GM18907 (cell line): Measurements from ENCODE around the gene RAB10.
"Not testable (repeated sequence)": the region's sequence is repeated elsewhere in the genome, so short reads cannot be mapped to it uniquely, and the experiment has no call there.

Experiments used
- ATAC-seq: cut with Tn5 transposase; IDR thresholded peaks from one replicate; pipeline ENCODE4 v1.9.1; 2021; ENCODE audit warnings: mild to moderate bottlenecking, moderate library complexity; ENCODE audit not compliant: unreplicated experiment

RAB10 gene

DNA sequence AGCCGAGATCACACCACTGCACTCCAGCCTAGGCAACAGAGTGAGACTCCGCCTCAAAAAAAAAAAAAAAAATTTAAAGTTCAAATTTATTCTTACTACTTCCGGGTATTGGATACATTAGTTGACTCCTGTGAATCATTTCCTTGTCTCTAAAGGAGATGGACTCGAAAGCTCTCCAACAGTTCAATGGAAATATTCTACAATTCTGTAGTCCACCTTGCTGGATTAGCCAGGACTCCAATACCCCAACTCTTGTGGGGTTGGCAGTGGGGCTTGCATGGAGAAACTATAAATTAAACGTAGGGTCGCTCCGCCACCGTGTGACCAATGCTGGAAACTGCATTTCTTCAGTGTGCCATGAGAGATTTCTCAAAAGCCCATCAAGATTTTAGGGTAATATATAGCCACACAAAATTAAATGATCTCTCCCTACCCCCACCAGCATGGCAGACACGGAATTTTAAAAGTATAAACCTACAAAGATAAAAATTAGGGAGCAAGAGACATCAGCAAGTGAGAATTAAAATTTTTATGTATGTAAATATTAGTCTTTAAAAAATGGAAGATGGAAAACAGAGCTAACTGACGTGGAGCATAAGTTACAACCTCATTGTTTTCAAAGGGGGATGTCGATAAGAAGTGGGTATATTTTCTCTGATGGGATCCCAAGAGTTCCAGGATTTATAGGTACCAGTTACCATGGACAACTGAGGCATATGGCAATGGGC, 111.2 kb downstream of the RAB10 start:
- peak; percentile 44 for ATAC-seq

DNA sequence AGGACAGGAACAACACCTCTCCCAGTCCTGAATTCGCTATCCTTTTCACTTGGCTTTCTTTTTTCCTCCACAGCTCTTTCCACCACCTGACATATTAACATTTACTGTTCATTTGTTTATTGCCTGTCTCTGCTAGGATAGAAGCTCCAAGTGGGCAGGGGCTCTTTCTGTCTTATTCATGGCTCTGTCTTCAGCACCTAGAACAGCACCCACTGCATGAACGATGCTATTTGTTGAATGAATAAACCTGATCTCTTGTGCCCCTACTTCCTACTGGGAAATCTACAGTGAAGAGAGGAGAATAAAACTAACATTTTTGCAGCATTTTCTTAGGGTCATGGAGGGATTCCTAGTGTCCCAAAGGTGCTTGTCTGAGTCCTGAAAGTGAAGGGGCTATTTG, 114.6 kb downstream of the RAB10 start:
- ATAC-seq = no peak

DNA sequence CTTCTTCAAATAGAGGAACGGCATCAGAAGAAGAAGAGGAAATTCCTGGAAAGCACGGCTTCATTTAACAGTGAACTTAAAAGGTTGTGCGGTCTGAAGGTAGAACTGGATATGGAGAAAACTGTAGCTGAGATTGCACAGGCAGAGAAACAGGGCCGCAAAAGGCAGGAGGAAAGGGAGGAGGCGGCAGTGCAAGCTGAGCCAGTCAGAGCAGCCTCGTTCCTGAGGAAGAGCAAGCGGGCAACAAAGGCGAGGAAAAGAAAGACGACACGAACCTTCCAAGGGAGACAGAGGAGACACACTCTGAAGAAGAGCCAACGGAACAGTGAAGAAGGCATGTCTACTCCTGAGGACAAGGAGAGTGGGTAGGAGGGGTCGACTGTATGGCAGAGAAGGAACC, 116.4 kb downstream of the RAB10 start:
- no peak for ATAC-seq

DNA sequence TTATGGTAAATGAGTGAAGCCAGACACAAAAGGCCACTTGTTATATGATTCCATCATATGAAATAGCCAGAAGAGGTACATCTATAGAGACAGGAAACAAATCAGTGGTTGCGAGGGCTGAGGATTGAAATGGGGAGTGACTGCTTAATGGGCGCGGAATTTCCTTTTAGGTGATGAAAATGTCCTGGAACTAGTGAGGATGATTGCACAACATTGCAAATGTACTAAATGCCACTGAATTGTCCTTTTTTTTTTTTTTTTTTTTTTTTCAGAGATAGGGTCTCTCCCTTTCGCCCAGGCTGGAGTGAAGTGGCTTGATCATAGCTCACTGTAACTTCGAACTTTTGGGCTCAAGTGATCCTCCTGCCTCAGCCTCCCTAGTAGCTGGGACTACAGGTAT, 123.7 kb downstream of the RAB10 start:
- ATAC-seq = no peak

DNA sequence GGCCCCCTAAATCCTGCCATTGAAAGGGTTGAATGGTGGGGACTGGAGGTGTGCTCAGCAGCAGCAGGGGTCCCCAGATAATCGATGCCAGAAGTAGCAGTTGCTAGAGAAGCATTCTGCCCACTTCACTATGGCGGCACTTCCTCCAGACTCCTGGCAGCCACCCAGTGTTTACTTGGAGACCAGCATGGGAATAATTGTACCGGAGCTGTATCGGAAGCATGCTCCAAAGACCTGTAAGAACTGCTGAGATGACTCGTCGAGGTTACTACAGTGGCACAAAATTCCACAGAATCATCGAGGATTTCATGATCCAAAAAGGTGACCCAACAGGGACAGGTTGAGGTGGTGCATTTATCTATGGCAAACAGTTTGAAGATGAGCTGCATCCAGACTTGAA, 128.0 kb downstream of the RAB10 start:
- ATAC-seq = no peak

DNA sequence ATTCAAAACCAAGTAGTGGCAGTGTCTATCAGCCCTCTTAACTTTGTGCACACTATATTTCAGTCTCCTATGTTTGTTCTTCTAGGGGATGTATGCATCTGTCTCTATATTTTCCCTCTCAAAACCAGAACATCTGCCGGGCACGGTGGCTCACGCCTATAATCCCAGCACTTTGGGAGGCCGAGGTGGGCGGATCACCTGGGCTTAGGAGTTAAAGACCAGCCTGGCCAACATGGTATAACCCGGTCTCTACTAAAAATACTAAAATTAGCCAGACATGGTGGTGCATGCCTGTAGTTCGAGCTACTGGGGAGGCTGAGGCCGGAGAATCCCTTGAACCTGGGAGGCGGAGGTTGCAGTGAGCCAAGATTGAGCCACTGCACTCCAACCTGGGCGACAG, 129.1 kb downstream of the RAB10 start:
- ATAC-seq = no peak

DNA sequence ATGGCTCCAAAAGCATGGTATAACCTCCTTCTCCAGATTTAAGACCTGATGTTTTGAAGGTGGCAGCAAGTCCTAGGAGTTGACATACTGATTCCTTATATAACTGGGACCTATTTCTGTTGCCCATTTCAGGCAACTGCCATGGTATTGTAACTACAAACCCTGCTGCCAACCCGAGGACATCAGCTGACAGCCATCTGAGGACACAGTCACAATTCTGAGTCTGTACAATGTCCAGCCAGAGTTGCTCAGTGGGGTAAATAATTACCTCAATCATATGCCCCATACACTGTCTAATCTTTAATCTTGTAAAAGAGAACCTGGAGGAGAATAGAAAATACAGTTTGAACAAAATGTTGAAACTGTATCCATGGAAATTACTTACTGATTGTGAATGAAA, 130.3 kb downstream of the RAB10 start:
- no peak for ATAC-seq

DNA sequence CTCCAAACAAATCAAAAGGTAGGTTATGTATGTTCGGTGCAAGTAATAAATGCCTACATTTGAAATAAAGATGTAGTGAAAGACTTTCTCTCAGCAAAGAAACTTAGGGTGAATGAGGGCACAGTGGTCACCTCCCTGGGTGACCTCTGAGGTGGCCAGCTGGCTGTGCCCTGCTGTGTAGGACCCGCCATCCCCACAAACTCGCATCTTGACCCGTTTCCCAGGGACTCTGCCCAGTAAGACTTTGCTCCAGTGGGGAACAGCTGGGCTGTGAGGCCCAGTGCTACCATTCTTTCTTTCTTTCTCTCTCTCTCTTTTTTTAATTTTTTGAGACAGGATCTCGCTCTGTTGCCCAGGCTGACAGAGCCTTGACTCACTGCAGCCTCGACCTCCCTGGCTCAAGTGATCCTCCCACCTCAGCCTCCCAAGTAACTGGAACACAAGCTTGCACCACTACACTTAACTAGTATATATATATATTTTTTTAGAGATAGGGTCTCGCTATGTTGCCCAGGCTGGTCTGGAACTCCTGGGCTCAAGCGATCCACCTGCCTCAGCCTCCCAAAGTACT, 130.8 kb downstream of the RAB10 start:
- no peak for ATAC-seq

DNA sequence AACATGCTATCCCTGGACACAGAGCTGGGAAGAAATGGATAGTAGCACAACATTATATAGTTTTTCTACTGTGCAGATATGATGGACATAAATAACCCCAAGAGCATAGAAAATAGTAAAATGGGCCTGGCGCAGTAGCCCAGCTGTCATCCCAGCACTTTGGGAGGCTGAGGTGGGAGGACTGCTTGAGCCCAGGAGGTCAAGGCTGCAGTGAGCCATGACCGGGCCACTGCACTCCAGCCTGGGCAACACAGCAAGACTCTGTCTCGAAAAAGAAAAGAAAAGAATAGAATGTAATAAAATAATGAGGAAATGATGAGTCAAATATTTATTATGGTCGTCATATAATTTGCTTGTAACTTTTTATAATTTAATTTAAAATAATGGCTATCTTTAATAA, 131.5 kb downstream of the RAB10 start:
- ATAC-seq = no peak

DNA sequence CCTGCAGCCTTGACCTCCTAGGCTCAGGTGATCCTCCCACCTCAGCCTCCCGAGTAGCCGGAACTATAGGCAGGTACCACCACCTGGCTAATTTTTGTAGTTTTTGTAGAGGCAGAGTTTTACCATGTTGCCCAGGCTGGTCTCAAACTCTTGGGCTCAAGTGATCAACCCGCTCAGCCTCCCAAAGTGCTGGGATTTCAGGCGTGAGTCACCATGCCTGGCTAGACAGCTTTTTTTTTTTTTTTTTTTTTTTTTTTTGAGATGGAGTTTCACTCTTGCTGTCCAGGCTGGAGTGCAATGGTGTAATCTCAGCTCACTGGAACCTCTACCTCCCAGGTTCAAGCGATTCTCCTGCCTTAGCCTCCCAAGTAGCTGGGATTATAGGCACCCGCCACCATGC, 132.7 kb downstream of the RAB10 start:
- ATAC-seq = not testable (repeated sequence)

DNA sequence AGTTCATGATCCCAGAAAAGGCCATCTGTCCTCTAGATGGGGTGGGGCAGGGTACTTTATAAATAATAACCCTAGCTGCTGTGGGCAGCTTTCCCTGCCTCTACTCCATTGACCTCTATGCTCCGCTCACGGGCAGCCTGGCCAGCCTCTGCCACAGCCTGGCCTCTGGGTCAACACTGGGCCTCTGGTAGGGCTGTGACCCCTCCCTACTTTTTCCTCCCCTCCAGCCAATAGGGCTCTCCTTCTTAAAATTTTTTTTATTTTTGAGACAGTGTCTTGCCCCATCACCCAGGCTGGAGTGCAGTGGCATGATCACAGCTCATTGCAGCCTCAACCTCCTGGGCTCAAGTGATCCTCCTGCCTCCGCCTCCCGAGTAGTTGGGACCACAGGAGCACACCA, 134.9 kb downstream of the RAB10 start:
- no peak for ATAC-seq

DNA sequence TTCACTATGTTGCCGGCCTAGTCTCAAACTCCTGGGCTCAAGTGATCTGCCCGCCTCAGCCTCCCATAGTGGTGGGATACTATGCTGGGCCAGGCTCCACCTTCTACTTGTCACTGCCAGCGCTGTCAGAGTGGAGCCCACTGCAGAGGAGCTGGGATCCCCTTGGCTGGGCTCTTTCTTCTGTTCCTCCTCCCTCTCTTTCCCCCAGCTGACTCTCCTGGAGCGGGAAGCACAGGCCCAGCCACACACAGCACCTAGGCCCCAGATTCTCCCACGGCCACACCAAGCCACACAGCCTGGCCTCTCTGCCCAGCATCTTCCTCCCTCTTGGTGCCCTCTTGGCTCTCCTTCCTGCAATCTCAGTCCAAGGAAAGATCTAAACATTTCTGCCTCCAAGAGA, 135.3 kb downstream of the RAB10 start:
- ATAC-seq = no peak

DNA sequence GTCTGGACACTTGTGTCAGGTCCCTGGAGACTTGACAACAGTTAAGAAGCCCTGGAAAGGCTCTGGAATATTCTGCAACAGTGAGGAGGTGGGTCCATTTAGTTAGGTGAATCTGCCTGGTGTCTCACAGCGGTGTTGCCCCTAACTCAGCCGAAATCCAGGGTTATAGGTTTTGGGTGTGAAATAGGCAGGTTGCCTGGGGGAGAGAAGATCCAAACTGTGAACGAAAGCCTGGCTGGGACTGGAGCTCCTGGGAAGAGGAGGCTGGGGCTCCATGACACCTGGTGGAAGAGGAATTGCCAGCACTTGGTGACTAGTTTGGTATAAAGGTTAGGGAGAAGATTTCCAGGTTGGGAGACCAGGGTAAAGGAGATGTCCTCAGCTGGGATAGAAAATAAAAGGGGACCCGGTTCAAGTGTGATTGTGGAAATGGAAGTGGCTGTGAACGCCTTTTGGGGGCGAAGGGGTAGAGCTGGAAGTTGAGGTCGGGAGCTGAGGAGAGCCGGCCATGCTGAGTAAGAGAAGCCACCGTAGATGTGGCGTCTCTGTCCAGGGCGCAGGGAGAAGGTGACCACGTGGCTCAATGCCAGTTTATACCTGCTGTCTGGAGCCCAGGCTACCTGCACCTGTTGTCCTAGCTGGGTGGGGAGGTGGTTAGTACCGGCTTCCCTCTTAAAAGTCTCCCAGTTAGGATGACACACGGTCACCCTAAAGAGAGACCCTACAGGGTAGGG, 136.0 kb downstream of the RAB10 start:
- ATAC-seq = no peak

DNA sequence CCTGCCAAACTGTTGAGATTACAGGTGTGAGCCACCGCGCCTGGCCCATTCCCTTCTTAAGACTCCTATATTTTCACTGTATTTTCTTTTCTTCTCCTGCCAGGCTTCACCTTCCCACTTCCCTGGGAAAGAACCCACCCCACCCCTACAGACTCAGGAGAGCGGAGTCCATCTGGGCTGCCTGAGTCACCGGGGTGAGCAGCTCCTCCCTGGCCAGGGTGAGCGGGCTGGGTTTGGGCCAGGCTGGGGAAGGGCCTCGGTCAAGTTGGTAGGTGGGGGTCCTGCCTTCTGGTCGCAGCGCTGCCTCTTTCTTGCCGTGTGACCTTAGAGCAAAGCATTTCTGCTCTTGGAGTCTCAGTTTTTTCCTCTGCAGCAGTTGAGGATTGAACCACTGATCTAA, 136.9 kb downstream of the RAB10 start:
- no peak for ATAC-seq

DNA sequence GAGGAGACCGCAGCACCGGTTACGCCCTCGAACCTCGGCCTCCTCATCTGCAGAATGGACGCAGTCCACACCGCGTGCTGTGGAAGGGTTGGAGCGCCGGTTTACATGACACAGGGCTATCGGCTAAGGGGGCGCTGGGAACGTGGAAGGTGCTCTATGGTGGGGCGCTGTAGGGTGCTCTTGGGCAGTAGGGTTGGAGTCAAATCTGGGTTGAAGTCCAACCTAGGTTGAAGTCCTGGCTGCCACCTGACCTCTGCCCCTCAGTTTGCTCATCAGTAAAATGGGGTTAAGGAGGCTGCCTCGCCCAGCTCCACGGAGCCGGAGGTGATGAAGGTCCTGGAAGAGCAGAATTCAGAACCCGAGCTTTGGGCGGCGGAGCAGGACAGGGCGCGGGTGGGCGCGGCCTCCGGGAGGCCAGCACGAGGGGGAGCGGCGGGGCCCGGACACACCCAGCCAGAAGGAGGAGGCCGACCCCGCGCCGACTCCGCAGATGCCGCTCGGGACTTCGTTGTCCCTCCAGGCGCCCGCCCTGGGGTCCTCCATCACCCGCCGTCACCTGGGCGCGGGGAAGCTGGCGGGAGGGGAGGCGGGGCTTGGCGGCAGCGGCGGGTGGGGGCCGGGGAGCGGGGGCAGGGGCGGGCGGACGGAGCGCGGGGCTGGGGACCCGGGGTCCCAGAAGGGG, 138.4 kb downstream of the RAB10 start:
- no peak for ATAC-seq

DNA sequence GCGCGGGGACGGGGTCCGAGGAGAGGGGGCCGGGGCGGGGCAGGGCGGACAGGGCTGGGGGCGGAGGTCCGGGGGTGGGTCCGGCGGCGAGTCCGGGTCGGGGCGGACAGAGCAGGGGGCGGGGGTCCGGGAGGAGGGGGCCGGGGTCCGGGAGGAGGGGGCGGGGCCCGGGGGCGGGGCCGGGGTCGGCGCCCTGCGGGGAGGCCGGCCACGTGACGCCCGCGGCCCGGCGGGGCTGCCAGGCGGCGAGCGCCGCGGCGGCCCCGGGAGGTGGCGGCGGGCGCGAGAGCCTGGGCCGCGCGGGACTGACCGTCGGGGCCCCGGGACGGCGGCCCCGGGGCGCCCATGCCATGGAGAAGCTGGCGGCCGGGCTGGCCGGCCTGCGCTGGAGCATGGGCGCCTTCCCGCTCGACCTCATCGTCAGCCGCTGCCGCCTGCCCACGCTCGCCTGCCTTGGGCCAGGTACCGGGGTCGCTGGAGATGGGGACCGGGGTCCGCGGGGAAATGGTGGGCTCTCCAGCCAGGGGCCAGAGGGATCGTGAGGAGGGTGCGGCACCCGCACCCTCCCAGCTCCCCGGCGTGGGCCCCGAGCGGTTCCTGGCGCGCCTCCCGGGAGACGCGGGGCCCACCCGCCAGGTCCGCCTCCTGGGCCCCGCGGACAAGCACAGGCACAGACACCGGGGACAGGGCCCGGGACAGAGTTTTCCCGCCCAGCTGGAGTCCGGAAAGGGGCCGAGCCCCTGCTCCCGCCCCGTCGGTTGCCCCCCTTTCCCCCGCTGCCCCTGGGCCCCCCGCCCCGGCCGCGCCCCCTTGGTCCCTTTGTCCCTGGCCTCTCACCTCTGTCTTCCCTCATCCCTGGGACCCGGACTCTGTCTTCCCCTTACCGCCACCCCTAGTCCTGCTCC, 139.2 kb downstream of the RAB10 start, which contains the start of gene GAREM2:
GAREM2 (plus strand) TSS at position 218 of the 905 bp plus-strand sequence; CDS start at position 351, 133 bp downstream.
- no peak for ATAC-seq

DNA sequence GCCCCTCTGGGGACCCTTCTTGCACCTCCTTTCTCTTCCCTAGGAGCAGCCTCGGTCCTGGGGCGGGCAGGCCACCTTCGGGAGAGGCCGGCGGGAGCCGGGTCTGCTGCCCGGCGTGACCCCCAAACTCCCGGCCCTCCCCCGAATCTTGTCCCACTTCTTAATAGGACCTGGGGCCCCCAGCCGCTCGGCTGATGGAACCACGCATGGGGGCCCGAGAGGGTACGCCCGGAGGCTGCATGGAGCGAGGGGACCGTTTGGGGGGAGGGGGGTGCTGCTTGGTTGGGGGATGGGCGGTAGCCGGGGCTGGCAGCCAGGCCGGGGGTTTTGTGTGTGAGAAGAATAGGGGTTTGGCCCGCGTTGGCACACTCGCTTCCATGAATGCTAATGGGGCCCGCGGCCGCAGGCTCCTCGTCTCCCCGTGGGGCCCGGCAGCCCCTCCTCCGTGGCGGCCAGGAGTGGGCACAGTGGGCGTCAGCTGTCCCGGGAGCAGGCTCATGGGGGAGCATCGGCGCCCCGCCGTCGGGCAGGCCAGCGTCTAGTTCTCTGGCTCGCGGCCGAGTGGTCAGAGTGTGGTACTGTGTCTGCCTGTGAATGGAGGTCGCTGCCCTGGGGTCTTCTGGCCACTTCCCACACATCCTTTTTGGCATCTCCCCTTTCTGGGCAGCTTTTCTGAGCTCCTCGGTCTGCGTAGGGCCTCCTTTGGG, 140.0 kb downstream of the RAB10 start:
- ATAC-seq = no peak

DNA sequence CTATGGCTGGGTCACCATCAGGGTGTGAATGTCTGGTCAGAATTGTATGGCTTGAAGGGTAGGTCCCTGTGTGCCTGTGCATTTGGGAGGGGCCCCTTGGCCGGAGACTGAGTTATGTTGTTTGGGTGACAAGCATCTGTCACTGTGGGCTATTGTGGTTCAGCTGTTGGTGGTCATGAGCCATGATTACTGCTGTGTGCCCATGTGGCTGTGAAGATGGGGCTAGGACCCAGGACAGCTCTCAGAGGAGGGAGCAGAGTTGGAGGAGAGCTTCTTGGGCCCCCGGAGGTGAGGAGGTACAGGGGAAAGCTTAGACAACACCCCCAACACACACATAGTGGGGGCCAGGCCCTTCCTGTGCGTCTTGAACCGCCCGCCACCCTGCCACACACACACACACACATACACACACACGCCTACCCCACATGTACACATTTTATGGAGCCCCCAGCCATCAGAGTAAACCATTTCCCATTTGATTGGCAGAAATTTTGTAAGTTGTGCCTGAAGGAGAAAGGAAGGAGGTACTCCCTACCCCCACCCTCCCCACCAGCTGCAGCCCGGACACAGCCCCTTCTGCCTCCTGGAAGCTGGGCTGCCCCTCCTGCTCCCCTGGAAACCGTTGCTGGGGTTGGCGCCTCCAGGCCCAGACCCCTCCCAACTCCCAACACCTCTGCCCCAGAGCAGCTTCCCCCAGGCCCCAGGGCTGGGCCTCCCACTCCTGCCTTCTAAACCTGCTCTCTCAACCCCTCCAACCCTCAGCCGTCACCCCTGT, 141.0 kb downstream of the RAB10 start:
- no peak for ATAC-seq
